HG02938 (cell line): Measurements from ENCODE around the gene CARMIL1.

ENCODE experiments used
- ATAC-seq: cut with Tn5 transposase; IDR thresholded peaks from one replicate; pipeline ENCODE4 v1.9.1; 2021; ENCODE audit warnings: mild to moderate bottlenecking, moderate library complexity; ENCODE audit not compliant: unreplicated experiment

The CARMIL1 gene

GRCh38 chr6:25637960-25638434 is 358.8 kb downstream of the CARMIL1 start:
- ATAC-seq, result no peak

GRCh38 chr6:25639653-25640052 is 360.5 kb downstream of the CARMIL1 start:
- no peak for ATAC-seq

- no peak for ATAC-seq
Measured at GRCh38 chr6:25640446-25640845, 361.3 kb downstream of the CARMIL1 start.

- no peak for ATAC-seq
Measured at GRCh38 chr6:25640891-25641290, 361.7 kb downstream of the CARMIL1 start.

GRCh38 chr6:25641377-25641776 is 362.2 kb downstream of the CARMIL1 start:
- no peak for ATAC-seq

- no peak for ATAC-seq
Measured at GRCh38 chr6:25641940-25642666, 362.9 kb downstream of the CARMIL1 start.

- ATAC-seq, result no peak
Measured at GRCh38 chr6:25642667-25643328, 363.6 kb downstream of the CARMIL1 start.

- no peak for ATAC-seq
Measured at GRCh38 chr6:25645916-25646315, 366.7 kb downstream of the CARMIL1 start.

GRCh38 chr6:25649611-25650010 is 370.4 kb downstream of the CARMIL1 start:
- no peak for ATAC-seq

- ATAC-seq, result no peak
Measured at GRCh38 chr6:25652007-25652515, 372.9 kb downstream of the CARMIL1 start, which contains the start of gene SCGN. TSS of gene SCGN (plus strand) at chr6:25652215. CDS start at chr6:25652404, 189 bp downstream.

- ATAC-seq, result no peak
Measured at GRCh38 chr6:25655723-25656122, 376.5 kb downstream of the CARMIL1 start.

GRCh38 chr6:25659633-25660368 is 380.6 kb downstream of the CARMIL1 start:
- ATAC-seq, result no peak

GRCh38 chr6:25660512-25660911 is 381.3 kb downstream of the CARMIL1 start:
- no peak for ATAC-seq

- no peak for ATAC-seq
Measured at GRCh38 chr6:25661129-25661779, 382.1 kb downstream of the CARMIL1 start.

GRCh38 chr6:25665455-25665854 is 386.3 kb downstream of the CARMIL1 start:
- no peak for ATAC-seq

- ATAC-seq, result no peak
Measured at GRCh38 chr6:25669413-25669812, 390.2 kb downstream of the CARMIL1 start.
